ENCODE results near the gene ZNF235. TPM values are rescaled to one million over a fixed set of nuclear protein-coding genes. Genes with fewer than 3 reads are reported as not detected.

The ZNF235 gene
- total and polyA plus RNA-seq, 2 of the 8 experiments (the other 6 are each of a cell fraction or from before 2014, with no cell fraction given), result 2.0 to 5.3 TPM

DNA sequence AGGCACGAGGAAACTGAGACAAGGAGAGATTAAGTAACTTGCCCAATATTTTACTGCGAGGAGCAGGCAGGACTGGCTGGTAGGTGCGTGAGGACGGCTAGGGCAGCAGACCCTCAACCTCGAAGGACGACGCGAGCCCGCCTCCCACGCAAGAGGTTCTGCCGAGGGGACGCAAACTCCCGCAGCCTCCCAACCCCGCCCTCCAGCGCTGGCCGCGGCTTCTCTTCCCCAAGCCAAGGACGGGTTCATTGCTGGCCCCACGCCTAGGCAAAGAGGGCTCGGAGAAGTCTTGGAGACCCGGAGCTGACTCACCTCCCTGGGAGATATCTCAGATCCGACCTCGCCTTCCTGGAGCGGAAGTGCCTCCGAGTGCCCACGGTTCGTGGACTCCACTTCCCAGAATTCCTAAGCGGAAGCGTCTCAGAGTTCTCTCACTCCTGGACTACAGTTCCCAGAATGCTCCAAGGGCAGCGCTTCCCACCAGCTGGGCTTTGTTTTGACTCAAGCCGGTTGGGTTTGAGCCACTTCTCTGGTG is at the start of gene ZNF235 (continued):
- TF ChIP-seq EP300 (IDR thresholded peaks at IDR 0.05; ENCODE audit: borderline replicate concordance in 1 of 2, low read depth in 2 of 2, low read length in 2 of 2) (no peak), SAP30 (IDR thresholded peaks at IDR 0.05; ENCODE audit: insufficient read depth, insufficient replicate concordance, low read length) (peak; percentile 45), MAFK (IDR thresholded peaks at IDR 0.05; ENCODE audit: low read depth, low read length) (no peak), ASH2L (IDR thresholded peaks at IDR 0.05; ENCODE audit: low read length) (peak; percentile 41), SRF (IDR thresholded peaks at IDR 0.05; ENCODE audit: low read depth, low read length) (no peak), SIX5 (IDR thresholded peaks at IDR 0.05; ENCODE audit: low read depth, low read length) (peak; percentile 96), HDAC2 (IDR thresholded peaks at IDR 0.05; ENCODE audit: borderline replicate concordance in 1 of 2, low read depth in 2 of 2, low read length in 2 of 2) (peak in 1 of 2 experiments; percentile 76; a peak in 1 of 4 replicates), TAF1 (IDR thresholded peaks at IDR 0.05; ENCODE audit: low read depth, low read length) (peak; percentile 51; the same call in 1 of the 2 replicates), KDM4A (IDR thresholded peaks at IDR 0.05; ENCODE audit: low read depth, low read length, severe bottlenecking) (peak; percentile 99)
- TF ChIP-seq, protein P1, sequence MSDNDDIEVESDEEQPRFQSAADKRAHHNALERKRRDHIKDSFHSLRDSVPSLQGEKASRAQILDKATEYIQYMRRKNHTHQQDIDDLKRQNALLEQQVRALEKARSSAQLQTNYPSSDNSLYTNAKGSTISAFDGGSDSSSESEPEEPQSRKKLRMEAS (IDR thresholded peaks at IDR 0.05), result peak; percentile 48; the same call in 1 of the 2 replicates
